Lung (tissue), 12 donors: ENCODE results near the gene CAST. TPM values are rescaled to one million over a fixed set of nuclear protein-coding genes. Genes with fewer than 3 reads are reported as not detected.
A peak's percentile ranks its signal among the peaks of the same experiment; 100 is the strongest.

Experiments used
- ATAC-seq: fragments of 200-7000 bp; cut with Tn5 transposase; one replicate; pipeline ENCODE4 v1.9.1; 2020; ENCODE audit warnings: moderate number of reproducible peaks; ENCODE audit not compliant: insufficient read depth, low FRiP score
- DNase-seq, 3 donors: peaks; one replicate each; pipeline ENCODE4 v3.0.0-alpha.2; 2013 to 2017
- H3K27ac ChIP-seq, 2 donors: one replicate each; pipeline ENCODE4 v1.5.1; 2013; ENCODE audit warnings: mild to moderate bottlenecking in 2 of 2, moderate library complexity in 2 of 2, control low read depth in 1 of 2, inconsistent platforms in 1 of 2, low read depth in 1 of 2, low read length in 1 of 2
- H3K27me3 ChIP-seq, 3 donors: one replicate each; pipeline ENCODE4 v1.5.1; 2013; ENCODE audit warnings: low read length in 2 of 3; ENCODE audit not compliant: control insufficient read depth in 3 of 3, insufficient read depth in 3 of 3
- H3K36me3 ChIP-seq, 4 donors: one replicate each; pipeline ENCODE4 v1.5.1; 2013; ENCODE audit warnings: low read length in 4 of 4, mild to moderate bottlenecking in 1 of 4, moderate library complexity in 1 of 4; ENCODE audit not compliant: control insufficient read depth in 4 of 4, insufficient read depth in 4 of 4
- H3K4me1 ChIP-seq, 5 donors: one replicate each; pipeline ENCODE4 v1.5.1; 2013; ENCODE audit warnings: low read length in 5 of 5, mild to moderate bottlenecking in 2 of 5, moderate library complexity in 1 of 5; ENCODE audit not compliant: control insufficient read depth in 5 of 5, insufficient read depth in 5 of 5
- H3K4me3 ChIP-seq: one replicate; pipeline ENCODE4 v1.5.1; 2013; ENCODE audit warnings: mild to moderate bottlenecking, control low read depth, moderate library complexity
- H3K9ac ChIP-seq, 2 donors: one replicate each; pipeline ENCODE4 v1.5.1; 2013; ENCODE audit warnings: low read length in 2 of 2, control low read depth in 1 of 2; ENCODE audit not compliant: insufficient read depth in 1 of 2
- H3K9me3 ChIP-seq, 4 donors: one replicate each; pipeline ENCODE4 v1.5.1; 2013; ENCODE audit warnings: low read length in 3 of 4, mild to moderate bottlenecking in 1 of 4, moderate library complexity in 1 of 4; ENCODE audit not compliant: control insufficient read depth in 4 of 4, insufficient read depth in 3 of 4
- CTCF ChIP-seq: IDR thresholded peaks from 2 replicates; pipeline ENCODE4 v1.5.1; 2012; ENCODE audit warnings: mild to moderate bottlenecking; ENCODE audit errors: control extremely low read depth, extremely low read depth
- WGBS, 2 donors: extraction: QIAGEN DNeasy Blood & Tissue Kit; methylation state at CpG; one replicate each; pipeline ENCODE4 v1.1.7; 2013; 5-methylcytosine and 5-hydroxymethylcytosine counted together
- polyA plus RNA-seq, 2 donors: library from polyadenylated mRNA; stranded (reverse); fragments of 200-250 nt; gene quantifications; one replicate each; pipeline ENCODE4 v1.2.1, GENCODE V29; 2013
- total RNA-seq, 2 donors: library from RNA; depleted of rRNA in 1 of 2; stranded (reverse); fragments of >200 nt in 1 of 2; gene quantifications; one replicate each; pipeline ENCODE4 v1.2.1, GENCODE V29; 2014 to 2021
- donor health status: control.
- donor health status: control.
- donor health status: Bipolar disorder and iron deficiency.
- donor health status: healthy.
- donor health status: DM: yes; HTN: yes; CAD: no.

Gene CAST
- total and polyA plus RNA-seq, 4 donors, result 84.8 to 279 (median 184) TPM

- Histone ChIP-seq H3K9me3 (no peaks in the 10 kb centered on the region), H3K9ac (no peak overlapping the region), H3K27me3 (no peaks in the 10 kb centered on the region), H3K36me3 (no peaks in the 10 kb centered on the region), H3K27ac (peak overlapping the region in 1 of 2 donors; percentile 20), H3K4me1 (peaks cover 0 to 25% (median 12%) of the 10 kb centered on the region in 5 donors), H3K4me3 (no peak overlapping the region)
- ATAC-seq (no peak), DNase-seq (peak in 1 of 3 donors; percentile 29)
- no peak for TF ChIP-seq CTCF
- 63 to 78% methylated on average over 5 of the region's 5 CpGs for WGBS, 2 donors
Measured at GRCh38 chr5:96649681-96650540, 12.3 kb upstream of the CAST start.

GRCh38 chr5:96651047-96651446 is 11.1 kb upstream of the CAST start:
- ATAC-seq, result no peak
- TF ChIP-seq CTCF, result no peak
- 78 to 88% methylated on average over 5 of the region's 5 CpGs for WGBS, 2 donors

GRCh38 chr5:96651948-96652753 is 10.0 kb upstream of the CAST start:
- H3K9ac ChIP-seq, result no peak overlapping the region
- no peaks in the 10 kb centered on the region for H3K36me3 ChIP-seq
- no peaks in the 10 kb centered on the region for H3K27me3 ChIP-seq
- no peaks in the 10 kb centered on the region for H3K9me3 ChIP-seq
- H3K4me1 ChIP-seq, result peaks cover 0 to 25% (median 12%) of the 10 kb centered on the region in 5 donors
- 70 to 75% methylated on average over 4 of the region's 4 CpGs for WGBS, 2 donors
- no peak for DNase-seq
- H3K4me3 ChIP-seq, result no peak overlapping the region
- TF ChIP-seq CTCF, result no peak
- H3K27ac ChIP-seq, result no peak overlapping the region
- ATAC-seq, result no peak

More at GRCh38 chr5:96651047-96651446, 11.1 kb upstream of the CAST start:
- no peak overlapping the region for H3K9ac ChIP-seq
- H3K27ac ChIP-seq, result no peak overlapping the region
- H3K27me3 ChIP-seq, result no peaks in the 10 kb centered on the region
- no peaks in the 10 kb centered on the region for H3K36me3 ChIP-seq
- H3K9me3 ChIP-seq, result no peaks in the 10 kb centered on the region
- no peak overlapping the region for H3K4me3 ChIP-seq
- no peak for DNase-seq
- H3K4me1 ChIP-seq, result peaks cover 0 to 25% (median 12%) of the 10 kb centered on the region in 5 donors
